GM18867 (cell line): ENCODE results near the gene NAA20.

Experiments
- ATAC-seq: cut with Tn5 transposase; IDR thresholded peaks from one replicate; pipeline ENCODE4 v1.9.1; 2021; ENCODE audit warnings: mild to moderate bottlenecking, moderate library complexity; ENCODE audit not compliant: unreplicated experiment

NAA20 gene

DNA sequence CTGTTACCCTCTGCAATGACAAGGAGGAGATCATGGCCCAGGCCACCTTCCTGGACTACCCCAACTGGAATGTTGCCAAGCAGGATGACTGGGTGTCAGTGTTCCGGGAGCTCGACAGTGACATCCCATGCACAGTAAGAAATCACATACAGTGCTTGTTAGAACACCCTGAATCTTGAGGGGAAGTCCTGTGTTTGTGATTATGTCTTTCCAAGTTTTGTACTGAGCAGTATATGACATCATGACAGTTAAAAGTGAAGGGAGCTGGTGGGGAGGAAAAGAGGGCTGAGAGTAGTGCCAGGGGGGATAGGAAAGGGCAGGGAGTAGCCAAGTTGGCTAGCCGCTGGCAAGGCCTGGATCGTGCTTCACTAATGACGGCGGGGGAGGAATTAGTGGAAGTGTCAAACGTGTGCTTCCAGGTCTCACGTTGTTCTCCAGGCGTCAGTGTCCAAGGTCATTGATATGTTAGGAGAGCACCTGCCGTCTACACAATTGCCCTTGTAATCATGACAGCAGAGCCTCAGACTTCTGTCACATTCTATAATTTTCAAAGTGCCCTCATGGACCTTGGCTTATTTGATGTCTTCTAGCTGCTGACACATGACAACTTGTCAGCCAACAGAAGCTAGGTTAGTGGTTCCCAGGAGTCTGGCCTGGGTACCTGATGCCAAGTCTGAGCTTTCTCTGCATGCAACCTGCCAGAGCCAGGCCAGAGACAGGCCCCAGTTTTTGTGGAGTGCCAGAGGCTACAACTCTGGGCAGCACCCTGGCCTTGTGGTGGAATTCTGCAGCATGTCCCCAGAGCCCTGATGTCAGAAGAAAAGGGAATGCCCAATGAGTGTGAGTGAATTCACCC, 53.9 kb downstream of the NAA20 start:
- no peak for ATAC-seq

DNA sequence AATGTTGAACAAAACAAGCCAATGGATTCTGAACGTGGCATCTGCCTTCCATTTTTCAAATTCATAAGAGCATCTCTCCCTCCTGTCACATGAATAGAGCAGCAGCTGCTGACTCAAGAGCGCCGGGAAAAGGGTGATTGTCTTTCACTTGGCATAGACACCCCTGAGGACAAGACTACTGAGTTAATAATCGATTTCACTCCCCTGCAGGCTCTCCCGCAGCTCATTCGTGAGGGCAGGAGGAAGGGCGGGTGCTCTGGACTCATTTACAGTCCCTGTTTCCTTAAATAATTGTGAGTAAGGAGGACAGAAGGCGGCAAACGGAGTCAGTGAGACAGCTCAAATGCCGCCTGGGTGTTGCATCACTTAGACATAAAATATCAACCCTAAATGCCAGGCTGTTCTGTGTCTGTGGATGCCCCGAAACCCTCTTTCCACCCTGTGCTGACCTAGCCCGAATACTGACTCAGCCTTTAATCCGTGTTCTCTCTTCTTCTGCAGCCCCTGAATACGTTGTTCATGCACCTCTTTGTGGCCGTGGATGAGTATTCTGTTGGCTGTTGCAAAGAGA, 56.7 kb downstream of the NAA20 start:
- ATAC-seq: no peak

DNA sequence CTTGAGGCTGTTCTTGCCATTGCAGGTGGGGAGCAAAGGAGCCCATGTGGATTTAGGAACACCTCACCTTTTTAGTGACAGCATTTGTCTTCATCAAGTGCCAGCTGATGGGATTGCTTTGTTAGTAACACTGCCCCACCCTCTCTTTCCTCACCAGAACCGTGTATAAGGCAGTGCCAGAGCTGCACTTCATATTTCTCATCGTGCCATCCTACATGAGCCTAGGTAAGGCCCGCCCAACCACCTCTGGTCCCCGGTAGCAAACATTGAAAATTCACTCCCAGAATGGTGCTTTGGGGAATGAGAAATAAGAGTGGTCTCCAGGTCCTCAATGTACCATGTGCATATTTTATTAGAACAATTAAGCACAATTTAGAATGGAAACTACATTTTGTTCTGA, 57.9 kb downstream of the NAA20 start:
- ATAC-seq: no peak

GRCh38 chr20:20076297-20077065, 59.3 kb downstream of the NAA20 start:
- ATAC-seq: no peak

DNA sequence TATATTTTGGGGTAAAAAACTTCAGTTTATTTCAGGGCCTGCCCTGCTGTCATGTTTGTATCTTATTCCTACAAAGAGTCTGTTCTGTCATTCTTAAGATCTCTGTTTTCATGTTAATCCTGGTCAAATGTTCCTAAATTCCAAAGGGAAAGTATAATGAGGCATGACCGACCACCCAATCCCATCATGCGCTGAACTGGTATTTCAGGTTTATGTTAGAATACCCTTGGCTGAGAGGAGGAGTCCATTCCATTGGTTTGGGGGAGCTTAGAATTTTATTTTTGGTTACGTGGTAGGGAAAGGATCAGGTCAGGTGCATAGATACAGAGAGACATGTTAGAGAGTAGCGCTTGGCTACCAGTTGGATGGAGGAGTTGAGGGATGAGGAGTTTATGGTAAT, 60.9 kb downstream of the NAA20 start:
- ATAC-seq: no peak

DNA sequence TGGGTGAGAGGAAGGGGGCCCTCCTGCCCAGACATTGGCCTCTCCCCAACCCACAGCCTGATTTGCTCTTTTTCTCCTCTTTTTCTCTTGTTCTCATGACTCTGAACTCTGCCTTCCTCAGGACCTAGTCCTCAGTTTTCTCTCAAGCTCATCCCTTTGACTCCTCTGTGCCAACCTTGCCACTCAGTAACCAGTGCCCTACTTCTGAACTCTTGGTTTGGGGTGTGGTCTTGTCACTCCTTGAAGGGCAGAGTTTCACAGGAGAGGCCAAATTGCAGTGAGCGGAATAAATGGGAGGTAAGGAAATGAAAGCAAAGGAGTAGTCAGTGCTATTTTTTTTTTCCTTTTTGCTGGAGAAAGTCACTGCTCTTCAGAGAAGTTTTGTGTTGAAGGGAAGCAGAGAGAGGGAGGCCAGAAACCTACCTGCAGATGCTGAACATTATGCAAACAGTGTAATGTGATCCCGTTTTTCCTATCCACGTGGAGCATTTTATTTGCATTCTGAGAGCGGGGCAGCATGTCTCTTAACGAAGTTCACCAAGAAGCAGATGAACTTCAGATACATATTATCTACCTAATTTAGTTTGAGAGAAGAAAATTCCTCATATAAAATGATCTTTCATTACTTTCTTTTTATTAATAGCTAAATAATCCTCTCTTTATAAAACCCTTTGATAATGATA, 62.1 kb downstream of the NAA20 start:
- ATAC-seq: no peak
